Measurements from ENCODE around the gene NLRP13. TPM values are rescaled to one million over a fixed set of nuclear protein-coding genes. Genes with fewer than 3 reads are reported as not detected.

The NLRP13 gene
- total and polyA plus RNA-seq, 2 of the 8 experiments (the other 6 are each of a cell fraction or from before 2014, with no cell fraction given) = not detected

DNA sequence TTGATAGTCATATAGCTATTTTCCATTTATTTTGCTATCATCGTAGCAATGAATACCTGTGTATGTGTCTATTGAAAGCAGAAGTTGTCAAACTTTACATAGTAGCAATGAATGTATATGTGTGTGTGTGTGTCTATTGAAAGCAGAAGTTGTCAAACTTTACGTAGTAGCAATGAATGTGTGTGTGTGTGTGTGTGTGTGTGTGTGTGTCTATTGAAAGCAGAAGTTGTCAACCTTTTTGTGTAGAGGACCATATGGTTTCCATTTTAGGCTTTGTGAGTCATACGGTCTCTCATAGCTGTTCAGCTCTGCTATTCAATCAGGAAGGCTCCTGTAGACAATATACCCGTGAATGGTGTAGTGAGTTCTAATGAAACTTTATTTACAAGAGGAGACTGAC, 75.0 kb downstream of the NLRP13 start (continued):
- TF ChIP-seq, protein P1, sequence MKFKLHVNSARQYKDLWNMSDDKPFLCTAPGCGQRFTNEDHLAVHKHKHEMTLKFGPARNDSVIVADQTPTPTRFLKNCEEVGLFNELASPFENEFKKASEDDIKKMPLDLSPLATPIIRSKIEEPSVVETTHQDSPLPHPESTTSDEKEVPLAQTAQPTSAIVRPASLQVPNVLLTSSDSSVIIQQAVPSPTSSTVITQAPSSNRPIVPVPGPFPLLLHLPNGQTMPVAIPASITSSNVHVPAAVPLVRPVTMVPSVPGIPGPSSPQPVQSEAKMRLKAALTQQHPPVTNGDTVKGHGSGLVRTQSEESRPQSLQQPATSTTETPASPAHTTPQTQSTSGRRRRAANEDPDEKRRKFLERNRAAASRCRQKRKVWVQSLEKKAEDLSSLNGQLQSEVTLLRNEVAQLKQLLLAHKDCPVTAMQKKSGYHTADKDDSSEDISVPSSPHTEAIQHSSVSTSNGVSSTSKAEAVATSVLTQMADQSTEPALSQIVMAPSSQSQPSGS (IDR thresholded peaks at IDR 0.05; ENCODE audit: low read length) = no peak

Measured in H1 (cell line).